HepG2 (cell line): ENCODE data around the gene ACSS2. TPM values are rescaled to one million over a fixed set of nuclear protein-coding genes. Genes with fewer than 3 reads are reported as not detected.

Source experiments
- ATAC-seq: fragments of 200-7000 bp; cut with Tn5 transposase; 3 replicates; pipeline ENCODE4 v1.9.1; 2020; ENCODE audit warnings: mild to moderate bottlenecking, moderate library complexity
- BruUV-seq: library from RNA; stranded (reverse); fragments of 400-500 nt; replicated peaks from 2 replicates; lab custom pipeline; 2021; lab: Mats Ljungman, UMichigan
- CTCF ChIA-PET: fragments of 300-600 bp; formaldehyde crosslinking; extraction: SDS; loops from one replicate; lab custom pipeline; 2021; ENCODE audit warnings: low total read pairs, inconsistent platforms, low intra/inter-chr PET ratio; lab: Yijun Ruan, JAX
- POLR2A ChIA-PET: fragments of 350-600 bp; sonication (Branson Sonifier 250); formaldehyde crosslinking; loops from one replicate; lab custom pipeline; 2020; ENCODE audit warnings: antibody characterized with exemption, inconsistent platforms; lab: Yijun Ruan, JAX
- DNase-seq: peaks from one replicate; pipeline ENCODE4 v3.0.0-alpha.2; 2015; ENCODE audit warnings: low spot score
- FAIRE-seq: peaks from 3 replicates; lab custom pipeline; 2011; peaks lifted over from hg19 to GRCh38; lab: Jason Lieb, UNC
- H2AFZ ChIP-seq: one replicate; pipeline ENCODE4 v1.6.1; 2011; ENCODE audit warnings: low read length, inconsistent platforms
- H3K27ac ChIP-seq: fragments of 300-600 bp; 3 replicates; pipeline ENCODE4 v1.8.0; 2011; ENCODE audit warnings: mixed run types, mild to moderate bottlenecking, mixed read lengths, low read length, inconsistent platforms; ENCODE audit not compliant: insufficient read depth; ENCODE audit errors: extremely low read length
- H3K27me3 ChIP-seq, 2 experiments: fragments of 200-600 bp in 1 of 2; 2 replicates in 1 of 2; 3 replicates in 1 of 2; pipeline versions ENCODE4 v1.6.0 to v1.8.0; 2011; ENCODE audit warnings: low read length in 2 of 2, mild to moderate bottlenecking in 2 of 2, moderate library complexity in 2 of 2, inconsistent platforms in 1 of 2; ENCODE audit not compliant: insufficient read depth in 2 of 2, control insufficient read depth in 1 of 2
- H3K36me3 ChIP-seq, 2 experiments: fragments of 200-600 bp in 1 of 2; replicated peaks in 1 of 2; 2 replicates in 1 of 2; 3 replicates in 1 of 2; pipeline versions ENCODE4 v1.5.1 to v1.8.0; 2011; ENCODE audit warnings: low read length in 2 of 2, inconsistent platforms in 1 of 2; ENCODE audit not compliant: insufficient read depth in 2 of 2, control insufficient read depth in 1 of 2
- H3K4me1 ChIP-seq: 2 replicates; pipeline ENCODE4 v1.5.1; 2012; ENCODE audit warnings: low read length, inconsistent platforms; ENCODE audit not compliant: insufficient read depth
- H3K4me2 ChIP-seq: 2 replicates; pipeline ENCODE4 v1.6.0; 2011; ENCODE audit warnings: low read depth, low read length, inconsistent platforms
- H3K4me3 ChIP-seq, 3 experiments: fragments of 200-600 bp in 1 of 3; sonication (generic), shearing (Covaris generic) in 1 of 3; replicated peaks in 1 of 3; 2 replicates each; pipeline ENCODE4 v1.5.1; 2011 to 2016; ENCODE audit warnings: low read length in 3 of 3, inconsistent platforms in 2 of 3, low read depth in 2 of 3, mild to moderate bottlenecking in 2 of 3, control low read depth in 1 of 3, mixed read lengths in 1 of 3; ENCODE audit not compliant: insufficient read depth in 1 of 3
- H3K79me2 ChIP-seq: one replicate; pipeline ENCODE4 v1.6.1; 2011; ENCODE audit warnings: low read length, inconsistent platforms; ENCODE audit not compliant: insufficient read depth
- H3K9ac ChIP-seq: 2 replicates; pipeline ENCODE4 v1.6.0; 2011; ENCODE audit warnings: mild to moderate bottlenecking, low read depth, low read length, inconsistent platforms; ENCODE audit not compliant: insufficient read depth
- H3K9me3 ChIP-seq: 2 replicates; pipeline ENCODE4 v1.5.1; 2012; ENCODE audit warnings: mild to moderate bottlenecking, low read length
- H4K20me1 ChIP-seq: 2 replicates; pipeline ENCODE4 v1.6.0; 2011; ENCODE audit warnings: inconsistent platforms, mild to moderate bottlenecking, low read length, moderate library complexity; ENCODE audit not compliant: insufficient read depth
- BORCS8-MEF2B ChIP-seq: sonication (generic); formaldehyde crosslinking; IDR thresholded peaks from 2 replicates; pipeline ENCODE4 v1.8.0; 2022; ENCODE audit warnings: mild to moderate bottlenecking, missing genetic modification reagents
- HDAC2 ChIP-seq: sonication (generic); formaldehyde crosslinking; IDR thresholded peaks from 2 replicates; pipeline ENCODE4 v1.4.0; 2020; ENCODE audit warnings: missing genetic modification reagents
- KLF6 ChIP-seq: IDR thresholded peaks from 2 replicates; pipeline ENCODE4 v1.8.0; 2016; ENCODE audit warnings: missing biosample characterization, missing genetic modification reagents
- RARA ChIP-seq: IDR thresholded peaks from 2 replicates; pipeline ENCODE4 v1.6.1; 2016; ENCODE audit warnings: missing genetic modification reagents, missing compliant biosample characterization
- XRCC5 ChIP-seq: fragments of 200-400 bp; formaldehyde crosslinking; optimal IDR thresholded peaks from 2 replicates; pipeline ENCODE3; 2017; ENCODE audit warnings: mild to moderate bottlenecking, low read length
- ZNF430 ChIP-seq: sonication (generic); formaldehyde crosslinking; IDR thresholded peaks from 2 replicates; pipeline ENCODE4 v1.9.0; 2021; ENCODE audit warnings: mild to moderate bottlenecking, missing genetic modification reagents
- ZNF607 ChIP-seq: sonication (generic); formaldehyde crosslinking; IDR thresholded peaks from 2 replicates; pipeline ENCODE4 v1.5.1; 2020; ENCODE audit warnings: missing genetic modification reagents, mild to moderate bottlenecking, borderline replicate concordance
- WGBS: methylation state at CpG from one replicate; pipeline ENCODE4 v1.1.6; 2017; ENCODE audit warnings: low lambda C conversion rate; 5-methylcytosine and 5-hydroxymethylcytosine counted together
- in situ Hi-C: cut with HindIII; loops from 2 replicates; pipeline ENCODE4 v1.10.0; 2017; ENCODE audit warnings: low pct_unique_long_range_greater_than_20kb; ENCODE audit not compliant: extremely low pct_ligation_motif_present
- intact Hi-C: fragments of 100-400 bp; cut with micrococcal nuclease; formaldehyde crosslinking; loops from one replicate; pipeline ENCODE4 v1.10.0; 2022; ENCODE audit not compliant: unreplicated experiment
- polyA plus RNA-seq, 8 experiments: library from polyadenylated mRNA; depleted of rRNA in 3 of 8; stranded (reverse) in 7 of 8; unstranded in 1 of 8; fragments of >200 nt; fragmentation: Illumina TruSeq in 4 of 8; extraction: Trizol in 4 of 8; gene quantifications; 2 replicates each; pipeline versions ENCODE4 v1.2.1 to v1.2.3, GENCODE V29; 2011 to 2016; ENCODE audit warnings: low read depth in 4 of 8, missing spikeins in 1 of 8, mixed read lengths in 1 of 8; ENCODE audit not compliant: insufficient read depth in 1 of 8
- total RNA-seq, 5 experiments: library from RNA; depleted of rRNA; stranded (reverse); fragments of >200 nt; fragmentation: Illumina TruSeq; extraction: Trizol; gene quantifications; 2 replicates each; pipeline ENCODE4 v1.2.3, GENCODE V29; 2016; ENCODE audit warnings: low read depth in 1 of 5
- TF ChIP-seq, protein P1 (sequence below): sonication (generic); formaldehyde crosslinking; IDR thresholded peaks from 2 replicates; pipeline ENCODE4 v1.4.0; 2020; ENCODE audit warnings: mild to moderate bottlenecking, missing genetic modification reagents
- TF ChIP-seq, protein P2 (sequence below): sonication (generic); formaldehyde crosslinking; IDR thresholded peaks from 2 replicates; pipeline ENCODE4 v1.8.1; 2022; ENCODE audit warnings: mild to moderate bottlenecking, missing genetic modification reagents
- TF ChIP-seq, protein P3 (sequence below): IDR thresholded peaks from 2 replicates; pipeline ENCODE4 v1.6.1; 2016; ENCODE audit warnings: mild to moderate bottlenecking
- TF ChIP-seq, protein P4 (sequence below): sonication (generic); formaldehyde crosslinking; IDR thresholded peaks from 2 replicates; pipeline ENCODE4 v1.4.0; 2020; ENCODE audit warnings: missing genetic modification reagents

ACSS2 gene
- total and polyA plus RNA-seq, 2 of the 13 experiments (the other 11 are each of a cell fraction or from before 2014, with no cell fraction given): 72.8 to 89.7 TPM

DNA sequence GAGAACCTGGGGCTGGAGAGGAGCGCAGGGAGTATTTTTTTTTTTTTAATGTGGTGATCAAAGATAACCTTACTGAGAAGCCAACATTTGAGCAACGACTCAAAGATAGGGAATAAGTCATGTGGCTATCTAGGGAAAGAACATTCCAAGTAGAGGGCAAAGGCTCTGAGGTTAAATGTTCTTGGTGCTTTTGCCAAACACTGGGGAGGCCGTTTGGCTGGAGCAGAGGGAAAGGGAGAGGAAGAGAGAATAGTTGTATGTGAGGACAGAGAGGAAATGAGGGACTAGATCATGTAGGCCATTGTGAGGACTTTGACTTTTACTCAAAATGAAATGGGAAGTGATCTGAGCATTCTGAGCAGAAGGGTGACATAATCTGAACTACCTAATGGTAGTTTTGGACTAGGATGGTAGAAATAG, 27.8 kb downstream of the ACSS2 start:
- no peak for FAIRE-seq
- H3K36me3 ChIP-seq: peaks cover 0 to 17% of the 10 kb centered on the region in 2 experiments; a peak in 2 of 5 replicates
- H3K9me3 ChIP-seq: no peaks in the 10 kb centered on the region
- BruUV-seq: no TSS peak
- no peaks in the 10 kb centered on the region for H4K20me1 ChIP-seq
- no peaks in the 10 kb centered on the region for H3K27me3 ChIP-seq
- ChIA-PET CTCF (no interaction called here), POLR2A (interaction anchor here (1.8 kb wide), 1 partner anchor 28 kb away, joined by 6 read pairs; the partner anchor contains the start of gene ACSS2)
- H3K9ac ChIP-seq: no peak overlapping the region
- no peak overlapping the region for H3K4me3 ChIP-seq
- no peak overlapping the region for H3K27ac ChIP-seq
- no peak overlapping the region for H2AFZ ChIP-seq
- H3K79me2 ChIP-seq: no peaks in the 10 kb centered on the region
- H3K4me1 ChIP-seq: no peaks in the 10 kb centered on the region
- WGBS: 76% methylated on average over 3 of the region's 3 CpGs
- no peak for DNase-seq
- no peak overlapping the region for H3K4me2 ChIP-seq
- in situ Hi-C loops: no loop called here
- ATAC-seq: no peak
- intact Hi-C loops: no loop called here
- TF ChIP-seq RARA (CRISPR knock-in tag) (no peak), BORCS8-MEF2B (no peak), ZNF607 (CRISPR knock-in tag) (no peak), HDAC2 (CRISPR knock-in tag) (no peak), KLF6 (CRISPR knock-in tag) (no peak), XRCC5 (no peak), ZNF430 (CRISPR knock-in tag) (no peak)
- TF ChIP-seq, protein P1, sequence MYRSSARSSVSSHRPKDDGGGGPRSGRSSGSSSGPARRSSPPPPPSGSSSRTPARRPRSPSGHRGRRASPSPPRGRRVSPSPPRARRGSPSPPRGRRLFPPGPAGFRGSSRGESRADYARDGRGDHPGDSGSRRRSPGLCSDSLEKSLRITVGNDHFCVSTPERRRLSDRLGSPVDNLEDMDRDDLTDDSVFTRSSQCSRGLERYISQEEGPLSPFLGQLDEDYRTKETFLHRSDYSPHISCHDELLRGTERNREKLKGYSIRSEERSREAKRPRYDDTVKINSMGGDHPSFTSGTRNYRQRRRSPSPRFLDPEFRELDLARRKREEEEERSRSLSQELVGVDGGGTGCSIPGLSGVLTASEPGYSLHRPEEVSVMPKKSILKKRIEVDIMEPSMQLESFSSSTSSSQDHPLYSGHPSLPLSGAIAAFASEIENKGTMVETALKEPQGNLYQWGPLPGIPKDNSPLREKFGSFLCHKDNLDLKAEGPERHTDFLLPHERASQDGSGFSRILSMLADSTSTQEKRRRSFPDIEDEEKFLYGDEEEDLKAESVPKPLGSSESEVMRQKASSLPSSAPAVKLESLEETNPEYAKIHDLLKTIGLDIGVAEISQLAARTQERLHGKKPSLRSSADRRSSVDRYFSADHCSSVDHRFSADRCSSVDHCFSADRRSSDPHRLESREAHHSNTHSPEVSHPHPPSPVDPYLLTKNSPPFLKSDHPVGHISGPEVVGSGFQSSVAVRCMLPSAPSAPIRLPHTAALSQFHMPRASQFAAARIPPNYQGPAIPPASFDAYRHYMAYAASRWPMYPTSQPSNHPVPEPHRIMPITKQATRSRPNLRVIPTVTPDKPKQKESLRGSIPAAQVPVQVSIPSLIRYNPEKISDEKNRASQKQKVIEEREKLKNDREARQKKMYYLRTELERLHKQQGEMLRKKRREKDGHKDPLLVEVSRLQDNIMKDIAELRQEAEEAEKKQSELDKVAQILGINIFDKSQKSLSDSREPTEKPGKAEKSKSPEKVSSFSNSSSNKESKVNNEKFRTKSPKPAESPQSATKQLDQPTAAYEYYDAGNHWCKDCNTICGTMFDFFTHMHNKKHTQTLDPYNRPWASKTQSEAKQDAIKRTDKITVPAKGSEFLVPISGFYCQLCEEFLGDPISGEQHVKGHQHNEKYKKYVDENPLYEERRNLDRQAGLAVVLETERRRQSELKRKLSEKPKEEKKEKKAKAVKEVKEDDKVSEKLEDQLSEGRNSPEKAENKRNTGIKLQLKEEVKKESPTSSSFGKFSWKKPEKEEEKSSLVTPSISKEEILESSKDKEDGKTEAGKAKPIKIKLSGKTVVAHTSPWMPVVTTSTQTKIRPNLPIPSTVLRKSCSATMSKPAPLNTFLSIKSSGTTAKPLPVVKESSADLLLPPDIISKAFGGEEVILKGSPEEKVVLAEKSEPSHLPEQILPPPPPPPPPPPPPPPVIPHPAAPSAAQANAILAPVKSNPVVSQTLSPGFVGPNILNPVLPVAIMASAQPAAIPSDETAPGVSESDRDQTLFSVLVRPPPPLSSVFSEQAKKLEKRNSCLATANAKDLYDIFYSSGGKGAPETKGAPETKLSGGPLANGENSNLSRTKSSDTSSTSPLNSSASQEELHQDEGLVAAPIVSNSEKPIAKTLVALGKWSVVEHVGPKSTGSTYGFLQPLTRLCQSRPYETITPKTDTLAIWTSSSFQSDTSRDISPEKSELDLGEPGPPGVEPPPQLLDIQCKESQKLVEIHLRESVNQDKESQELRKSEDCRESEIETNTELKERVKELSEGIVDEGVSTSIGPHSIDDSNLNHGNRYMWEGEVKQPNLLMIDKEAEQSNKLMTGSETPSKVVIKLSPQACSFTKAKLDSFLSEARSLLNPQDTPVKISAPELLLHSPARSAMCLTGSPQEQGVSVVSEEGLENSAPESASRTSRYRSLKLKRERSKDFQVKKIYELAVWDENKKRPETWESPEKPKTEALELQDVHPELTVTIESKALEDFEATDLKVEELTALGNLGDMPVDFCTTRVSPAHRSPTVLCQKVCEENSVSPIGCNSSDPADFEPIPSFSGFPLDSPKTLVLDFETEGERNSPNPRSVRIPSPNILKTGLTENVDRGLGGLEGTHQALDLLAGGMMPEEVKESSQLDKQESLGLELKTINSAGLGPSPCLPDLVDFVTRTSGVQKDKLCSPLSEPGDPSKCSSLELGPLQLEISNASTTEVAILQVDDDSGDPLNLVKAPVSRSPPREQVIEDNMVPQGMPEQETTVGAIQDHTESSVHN (CRISPR knock-in tag): no peak
- TF ChIP-seq, protein P2, sequence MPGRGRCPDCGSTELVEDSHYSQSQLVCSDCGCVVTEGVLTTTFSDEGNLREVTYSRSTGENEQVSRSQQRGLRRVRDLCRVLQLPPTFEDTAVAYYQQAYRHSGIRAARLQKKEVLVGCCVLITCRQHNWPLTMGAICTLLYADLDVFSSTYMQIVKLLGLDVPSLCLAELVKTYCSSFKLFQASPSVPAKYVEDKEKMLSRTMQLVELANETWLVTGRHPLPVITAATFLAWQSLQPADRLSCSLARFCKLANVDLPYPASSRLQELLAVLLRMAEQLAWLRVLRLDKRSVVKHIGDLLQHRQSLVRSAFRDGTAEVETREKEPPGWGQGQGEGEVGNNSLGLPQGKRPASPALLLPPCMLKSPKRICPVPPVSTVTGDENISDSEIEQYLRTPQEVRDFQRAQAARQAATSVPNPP: no peak
- TF ChIP-seq, protein P3, sequence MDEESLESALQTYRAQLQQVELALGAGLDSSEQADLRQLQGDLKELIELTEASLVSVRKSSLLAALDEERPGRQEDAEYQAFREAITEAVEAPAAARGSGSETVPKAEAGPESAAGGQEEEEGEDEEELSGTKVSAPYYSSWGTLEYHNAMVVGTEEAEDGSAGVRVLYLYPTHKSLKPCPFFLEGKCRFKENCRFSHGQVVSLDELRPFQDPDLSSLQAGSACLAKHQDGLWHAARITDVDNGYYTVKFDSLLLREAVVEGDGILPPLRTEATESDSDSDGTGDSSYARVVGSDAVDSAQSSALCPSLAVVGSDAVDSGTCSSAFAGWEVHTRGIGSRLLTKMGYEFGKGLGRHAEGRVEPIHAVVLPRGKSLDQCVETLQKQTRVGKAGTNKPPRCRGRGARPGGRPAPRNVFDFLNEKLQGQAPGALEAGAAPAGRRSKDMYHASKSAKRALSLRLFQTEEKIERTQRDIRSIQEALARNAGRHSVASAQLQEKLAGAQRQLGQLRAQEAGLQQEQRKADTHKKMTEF: no peak
- TF ChIP-seq, protein P4, sequence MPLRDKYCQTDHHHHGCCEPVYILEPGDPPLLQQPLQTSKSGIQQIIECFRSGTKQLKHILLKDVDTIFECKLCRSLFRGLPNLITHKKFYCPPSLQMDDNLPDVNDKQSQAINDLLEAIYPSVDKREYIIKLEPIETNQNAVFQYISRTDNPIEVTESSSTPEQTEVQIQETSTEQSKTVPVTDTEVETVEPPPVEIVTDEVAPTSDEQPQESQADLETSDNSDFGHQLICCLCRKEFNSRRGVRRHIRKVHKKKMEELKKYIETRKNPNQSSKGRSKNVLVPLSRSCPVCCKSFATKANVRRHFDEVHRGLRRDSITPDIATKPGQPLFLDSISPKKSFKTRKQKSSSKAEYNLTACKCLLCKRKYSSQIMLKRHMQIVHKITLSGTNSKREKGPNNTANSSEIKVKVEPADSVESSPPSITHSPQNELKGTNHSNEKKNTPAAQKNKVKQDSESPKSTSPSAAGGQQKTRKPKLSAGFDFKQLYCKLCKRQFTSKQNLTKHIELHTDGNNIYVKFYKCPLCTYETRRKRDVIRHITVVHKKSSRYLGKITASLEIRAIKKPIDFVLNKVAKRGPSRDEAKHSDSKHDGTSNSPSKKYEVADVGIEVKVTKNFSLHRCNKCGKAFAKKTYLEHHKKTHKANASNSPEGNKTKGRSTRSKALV (CRISPR knock-in tag): no peak
